Fibroblast of skin of left quadriceps (primary cell): Measurements from ENCODE around the gene B4GALNT1.
A peak's percentile ranks its signal among the peaks of the same experiment; 100 is the strongest.

ENCODE experiments used
- DNase-seq, 2 experiments: peaks; one replicate each; pipeline ENCODE4 v3.0.0-alpha.2; 2013; ENCODE audit warnings: low read depth in 2 of 2

The B4GALNT1 gene

GRCh38 chr12:57585156-57585555, 47.8 kb downstream of the B4GALNT1 start:
- no peak for DNase-seq

DNA sequence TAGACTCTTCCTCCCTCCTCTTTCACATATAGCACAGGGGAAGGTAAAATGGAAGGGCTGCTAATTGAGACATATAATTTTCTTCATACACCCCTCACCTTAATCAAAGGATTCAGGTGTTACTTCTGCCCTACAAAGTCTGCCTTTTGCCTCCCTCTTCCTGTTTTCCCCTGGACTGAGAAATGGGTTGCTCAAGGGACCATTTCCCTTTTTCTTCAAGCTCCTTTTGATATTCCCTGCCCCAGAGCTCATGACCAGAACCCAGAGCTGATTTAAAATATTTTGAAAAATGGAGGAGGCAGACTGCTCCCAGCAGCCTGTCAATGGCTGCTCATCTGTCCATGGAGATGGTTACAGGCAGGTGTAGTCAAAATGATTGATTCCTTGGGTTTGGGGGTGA, 48.3 kb downstream of the B4GALNT1 start:
- DNase-seq: no peak

- no peak for DNase-seq
Observed at GRCh38 chr12:57584050-57584449, 49.0 kb downstream of the B4GALNT1 start.

- DNase-seq: peak; percentile 55 to 56
Observed at GRCh38 chr12:57583008-57583831, 49.8 kb downstream of the B4GALNT1 start.

- DNase-seq: no peak
Observed at GRCh38 chr12:57582440-57582839, 50.6 kb downstream of the B4GALNT1 start.

DNA sequence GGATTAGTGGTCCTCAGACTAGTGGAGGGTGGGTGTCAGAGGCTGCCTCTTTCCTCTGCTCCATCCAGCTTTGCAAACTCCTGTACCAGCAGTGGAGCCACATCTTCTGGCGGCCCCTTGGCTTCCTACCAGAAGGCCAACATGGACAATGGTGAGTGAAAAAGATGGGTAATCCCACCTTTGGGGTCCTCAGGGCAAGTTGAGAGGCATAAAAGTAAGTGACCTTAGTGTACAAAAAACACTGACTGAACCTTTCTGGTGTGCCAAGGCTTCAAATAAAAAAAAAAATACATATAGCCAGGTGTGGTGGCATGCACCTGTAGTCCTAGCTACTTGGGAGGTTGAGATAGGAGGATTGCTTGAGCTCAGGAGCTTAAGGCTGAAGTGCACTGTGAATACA, 51.2 kb downstream of the B4GALNT1 start:
- no peak for DNase-seq

- DNase-seq: no peak
Observed at GRCh38 chr12:57580466-57580795, 52.6 kb downstream of the B4GALNT1 start.

- DNase-seq: no peak
Observed at GRCh38 chr12:57579677-57580465, 53.1 kb downstream of the B4GALNT1 start.

GRCh38 chr12:57579011-57579410, 54.0 kb downstream of the B4GALNT1 start:
- DNase-seq: no peak

GRCh38 chr12:57577981-57578758, 54.8 kb downstream of the B4GALNT1 start:
- DNase-seq: no peak

DNA sequence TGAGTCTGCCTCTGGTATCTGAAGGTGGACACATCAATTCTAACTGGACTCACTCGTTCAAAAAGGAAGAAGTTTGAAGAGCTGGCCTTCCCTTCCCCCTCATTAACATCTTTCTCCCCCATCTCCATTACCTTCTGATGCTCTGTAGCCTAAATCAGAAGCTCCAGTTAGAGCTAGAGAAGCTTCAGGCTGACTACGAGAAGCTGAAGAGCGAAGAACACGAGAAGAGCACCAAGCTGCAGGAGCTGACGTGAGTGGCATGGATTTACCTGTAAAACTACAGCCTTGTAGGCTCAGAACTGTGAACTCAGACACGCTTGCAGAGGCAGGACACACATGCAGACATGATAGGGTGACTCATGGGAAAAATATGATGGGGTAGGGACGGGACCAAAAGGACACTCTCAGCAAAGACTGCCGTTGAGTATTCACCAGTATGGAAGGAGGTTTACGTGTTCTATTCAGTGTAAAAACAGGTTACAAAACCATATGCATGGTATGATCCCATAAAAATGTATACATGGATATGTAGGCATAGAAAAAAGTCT, 56.3 kb downstream of the B4GALNT1 start:
- DNase-seq: no peak
